HG02840 (cell line): ENCODE data around the gene ZC3H12C.
"Not testable (repeated sequence)": the region's sequence is repeated elsewhere in the genome, so short reads cannot be mapped to it uniquely, and the experiment has no call there.

Experiments used
- ATAC-seq: cut with Tn5 transposase; IDR thresholded peaks from one replicate; pipeline ENCODE4 v1.9.1; 2021; ENCODE audit warnings: mild to moderate bottlenecking, moderate library complexity, moderate number of reproducible peaks; ENCODE audit not compliant: unreplicated experiment, low FRiP score

The ZC3H12C gene

DNA sequence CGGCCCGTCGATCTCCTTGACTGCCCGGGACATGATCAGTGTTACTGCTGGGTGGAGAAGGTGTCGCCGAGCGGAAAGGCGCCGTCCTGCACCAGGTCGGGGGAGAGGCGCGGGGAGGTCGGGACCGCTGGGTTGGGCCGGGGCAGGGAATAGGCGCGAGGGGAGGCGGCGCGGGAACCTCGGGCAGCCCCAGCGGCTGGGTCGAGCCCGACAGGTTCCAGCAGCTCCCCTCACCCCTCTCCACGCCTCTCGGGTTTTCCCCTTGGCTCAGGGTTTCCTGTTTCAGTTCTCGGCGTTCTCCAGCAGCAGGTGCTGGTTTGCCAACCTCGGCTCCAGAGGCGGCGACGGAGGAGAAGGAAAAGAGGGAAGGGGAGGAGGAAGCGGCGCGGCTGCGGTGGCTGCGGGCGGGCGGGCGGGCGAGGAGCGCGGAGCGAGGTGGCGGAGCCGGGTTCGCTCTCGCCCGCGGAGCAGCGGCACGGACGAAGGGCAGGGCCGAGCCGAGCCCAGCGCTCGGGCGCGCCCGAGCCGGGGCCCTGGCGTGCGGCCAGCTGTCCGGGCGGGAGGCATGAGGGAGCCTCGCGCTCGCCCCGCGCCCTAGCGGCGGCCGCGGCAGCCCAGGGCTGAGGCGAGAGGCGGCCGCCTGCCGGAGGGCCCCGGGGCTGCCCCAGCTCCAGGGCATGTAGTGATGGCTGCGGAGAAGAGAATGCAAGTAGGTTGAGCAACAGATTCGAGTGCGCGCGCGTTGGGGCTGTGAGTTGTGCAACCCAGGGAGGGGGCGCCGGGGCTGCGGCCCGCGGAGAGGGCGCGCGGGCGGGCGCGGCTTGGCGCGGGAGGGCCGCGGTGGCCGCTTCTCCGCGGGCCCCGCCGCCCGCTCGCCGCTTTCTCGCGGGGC, at the start of gene ZC3H12C:
TSS of gene ZC3H12C (plus strand) at position 878 of the 892 bp plus-strand sequence. CDS start 20 bp downstream, outside the sequence.
- peak; percentile 56 for ATAC-seq

DNA sequence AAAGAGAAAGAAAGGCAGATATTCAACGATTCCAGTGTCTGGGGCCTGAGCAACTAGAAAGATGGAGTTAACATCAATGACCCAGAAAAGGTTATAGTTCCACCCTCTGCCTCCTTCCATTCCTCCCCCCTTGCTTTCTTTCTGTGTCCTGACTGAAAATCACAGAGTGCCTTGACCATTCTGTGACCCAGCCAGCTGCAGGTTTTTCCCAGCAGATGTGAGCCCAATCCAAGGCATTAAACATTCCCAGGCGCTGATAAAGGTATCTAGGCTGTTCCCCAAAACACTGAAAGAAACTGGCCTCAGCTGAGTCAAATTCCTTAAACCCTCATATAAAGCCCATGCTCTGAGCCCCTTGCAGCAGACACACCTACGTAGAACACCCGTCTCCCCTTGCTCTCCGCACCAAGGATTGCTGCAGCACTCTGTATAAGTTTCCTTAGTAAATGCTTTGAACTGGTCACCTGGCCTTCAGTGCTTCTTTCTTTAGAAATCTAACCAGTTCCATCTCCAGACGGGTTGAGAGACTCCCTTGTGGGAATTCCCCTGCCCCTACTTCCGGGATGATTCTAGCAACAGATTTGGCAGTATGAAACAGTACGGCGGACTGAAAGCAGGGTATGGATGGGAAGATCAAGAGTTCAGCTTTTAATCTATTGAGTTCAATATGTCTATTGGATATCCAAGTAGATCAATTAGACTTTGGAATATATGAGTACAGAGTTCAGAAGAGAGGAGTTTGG, 48.8 kb upstream of the ZC3H12C start:
- ATAC-seq = no peak

DNA sequence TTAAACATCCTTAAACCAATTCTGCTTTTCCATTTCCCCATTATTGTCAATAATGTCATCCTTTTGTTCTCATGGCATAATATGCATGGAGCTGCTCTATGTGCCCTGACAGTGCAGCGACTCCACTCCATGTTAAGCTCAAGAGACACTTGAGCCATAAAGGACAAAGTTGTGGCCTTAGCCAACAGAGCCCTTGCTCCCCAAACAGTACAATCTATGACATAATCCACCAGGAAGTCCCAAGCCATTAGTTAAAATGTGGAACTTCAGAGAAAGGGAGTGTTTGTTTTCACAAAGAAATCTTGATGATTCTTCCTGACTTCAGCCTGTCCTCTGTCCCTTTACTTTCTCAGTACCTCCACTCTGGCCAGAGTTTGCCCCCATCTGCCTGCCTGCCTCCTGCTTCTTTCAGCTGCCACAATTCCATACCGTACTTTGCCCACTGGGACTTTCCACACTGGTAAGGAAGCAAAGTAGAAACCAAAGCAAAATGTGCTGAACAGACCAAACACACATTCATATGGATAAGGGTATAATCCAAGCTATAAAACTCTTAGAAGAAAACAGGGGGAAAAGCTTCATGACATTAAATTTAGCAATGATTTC, 46.3 kb upstream of the ZC3H12C start:
- ATAC-seq = no peak

DNA sequence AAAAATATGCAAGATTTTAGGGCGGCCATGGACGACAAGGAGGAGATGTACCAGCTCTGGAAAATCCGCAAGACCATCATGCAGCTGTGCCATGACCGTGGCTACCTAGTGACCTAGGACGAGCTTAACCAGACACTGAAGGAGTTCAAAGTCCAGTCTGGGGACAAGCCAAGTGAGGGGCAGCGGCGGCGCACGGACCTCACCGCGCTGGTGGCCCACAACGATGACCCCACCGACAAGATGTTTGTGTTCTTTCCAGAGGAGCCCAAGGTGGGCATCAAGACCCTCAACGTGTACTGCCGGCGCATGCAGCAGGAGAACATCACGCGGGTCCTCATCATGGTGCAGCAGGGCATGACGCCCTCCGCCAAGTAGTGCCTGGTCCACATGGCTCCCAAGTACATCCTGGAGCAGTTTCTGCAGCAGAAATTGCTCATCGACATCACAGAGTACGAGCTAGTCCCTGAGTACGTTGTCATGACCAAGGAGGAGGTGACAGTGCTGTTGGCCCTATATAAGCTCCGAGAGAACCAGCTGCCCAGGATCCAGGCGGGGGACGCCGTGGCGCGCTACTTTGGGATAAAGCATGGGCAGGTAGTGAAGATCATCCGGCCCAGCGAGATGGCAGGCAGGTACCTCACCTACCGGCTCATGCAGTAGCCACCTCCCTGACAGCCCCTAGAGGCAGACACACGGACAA, 43.5 kb upstream of the ZC3H12C start:
- ATAC-seq = no peak

DNA sequence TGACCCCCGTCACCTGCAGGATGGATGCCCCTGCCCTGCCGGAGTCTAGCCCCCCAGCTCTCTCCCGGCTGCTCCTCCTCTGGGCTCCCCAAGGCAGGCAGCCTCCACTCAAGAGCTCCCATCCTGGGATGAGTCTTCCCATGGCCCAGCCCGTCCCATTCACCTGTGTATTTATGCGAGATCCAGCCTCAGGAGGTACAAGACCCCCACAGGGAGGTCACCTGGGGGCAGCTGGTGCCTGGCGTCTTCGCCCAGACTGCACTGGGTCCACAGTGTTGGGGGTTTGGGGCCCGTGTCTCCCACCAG, 43.0 kb upstream of the ZC3H12C start:
- ATAC-seq = no peak

DNA sequence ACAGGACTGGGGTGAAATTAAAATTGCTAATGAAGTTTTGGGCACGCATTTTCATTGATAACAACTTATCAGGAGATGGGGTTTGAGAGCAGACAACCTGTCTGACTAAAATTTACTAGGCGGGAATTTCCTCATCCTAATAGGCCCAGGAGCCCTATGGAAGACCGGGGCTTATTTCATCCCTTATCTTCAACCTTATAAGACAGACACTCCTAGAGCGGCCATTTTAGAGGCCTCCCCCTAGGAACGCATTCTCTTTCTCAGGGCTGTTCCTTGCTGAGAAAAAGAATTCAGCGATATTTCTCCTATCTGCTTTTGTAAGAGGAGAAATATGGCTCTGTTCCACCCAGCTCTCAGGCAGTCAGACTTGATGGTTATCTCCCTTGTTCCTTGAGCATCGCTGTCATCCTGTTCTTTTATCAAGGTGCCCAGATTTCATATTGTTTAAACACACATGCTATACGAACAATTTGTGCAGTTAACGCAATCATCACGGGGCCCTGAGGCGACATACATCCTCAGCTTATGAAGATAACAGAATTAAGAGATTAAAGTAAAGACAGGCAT, 39.3 kb upstream of the ZC3H12C start:
- no peak for ATAC-seq

DNA sequence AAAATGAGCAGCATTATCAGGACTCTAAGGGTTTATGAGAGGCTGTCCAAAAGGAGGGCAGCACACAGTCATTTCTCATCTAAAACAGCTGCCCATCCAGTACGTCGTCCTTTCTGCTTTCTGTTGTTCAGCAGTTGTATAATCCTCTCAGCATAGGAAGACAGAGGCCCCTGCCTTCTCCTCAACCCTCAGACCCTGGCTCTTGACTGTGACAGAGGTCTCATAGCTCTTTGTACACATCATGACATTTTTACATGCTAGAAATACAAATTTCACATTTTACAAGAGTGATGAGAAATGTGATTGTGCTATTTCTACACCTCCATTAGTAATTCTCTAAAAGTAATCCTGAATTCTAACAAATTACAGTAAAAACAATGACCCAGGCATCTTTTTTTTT, 36.2 kb upstream of the ZC3H12C start:
- ATAC-seq = no peak

DNA sequence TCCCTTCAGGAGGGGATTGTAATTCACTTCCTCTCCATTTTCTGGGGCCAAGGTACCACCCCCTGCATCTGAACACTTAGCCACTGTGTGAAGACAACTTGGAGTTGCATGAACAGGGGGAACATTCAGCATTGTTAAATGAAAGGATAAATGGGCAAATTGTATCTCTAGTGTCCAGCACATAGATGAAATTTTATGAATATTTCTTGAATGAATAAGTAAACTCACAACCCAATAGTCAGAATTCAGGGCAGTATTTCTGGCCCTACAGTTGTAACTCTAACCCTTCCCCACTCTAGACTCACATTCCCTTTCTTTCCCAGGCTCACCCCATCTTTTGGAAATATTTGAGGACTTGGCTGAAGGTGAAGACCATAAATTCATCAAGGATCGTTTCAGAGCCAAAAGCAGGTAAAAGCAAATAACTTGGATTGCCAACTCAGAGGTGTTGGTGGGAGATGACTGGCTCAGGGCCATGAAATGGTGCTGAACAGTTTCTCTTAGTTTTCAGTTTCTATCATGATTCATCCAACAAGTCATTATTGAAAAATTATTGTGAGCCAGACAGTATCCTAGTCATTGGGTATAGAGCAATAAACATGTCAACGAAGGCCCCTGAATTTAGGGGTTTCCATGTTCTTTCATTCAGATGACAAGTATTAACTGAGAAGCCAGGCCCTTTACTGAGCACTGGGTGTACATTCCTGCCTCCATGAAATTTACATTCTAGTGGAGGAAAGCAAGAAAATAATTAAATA, 33.3 kb upstream of the ZC3H12C start:
- no peak for ATAC-seq

DNA sequence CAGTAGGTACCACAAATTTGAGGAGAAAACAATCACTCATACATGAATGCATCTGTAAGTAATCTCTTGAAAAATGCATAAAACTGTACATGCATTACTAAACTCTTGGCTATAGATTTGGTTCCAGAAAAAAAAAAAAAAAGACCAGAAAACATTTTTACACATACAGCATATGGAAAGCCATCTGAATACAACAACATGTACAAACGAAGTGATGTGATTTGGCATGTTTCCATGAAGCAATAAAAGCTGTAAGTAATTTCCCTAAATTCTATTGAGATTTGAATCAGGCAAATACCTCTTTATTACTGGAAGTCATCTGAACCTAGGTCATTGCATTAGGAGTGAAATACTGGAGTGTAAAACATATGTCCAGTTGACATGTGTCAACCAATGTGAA, 31.9 kb upstream of the ZC3H12C start:
- no peak for ATAC-seq

DNA sequence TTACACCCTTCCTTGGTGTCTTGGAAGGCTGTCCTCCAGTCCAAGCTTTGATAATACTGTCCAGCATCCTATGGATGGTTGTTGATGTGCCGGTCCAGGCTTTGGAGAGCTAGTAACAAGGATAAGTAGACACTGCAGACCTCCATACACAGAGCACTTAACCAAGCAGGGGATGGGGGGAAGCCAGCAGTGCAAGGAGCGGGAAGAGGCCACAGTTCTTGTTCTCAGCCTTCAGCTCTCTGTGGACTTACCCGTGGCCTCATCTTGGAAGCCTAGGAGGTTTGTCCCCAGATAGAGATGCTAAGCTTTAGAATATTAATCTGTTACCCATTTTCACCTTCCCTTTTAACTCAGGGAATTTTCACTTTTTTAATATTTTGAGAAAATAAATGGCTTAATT, 30.9 kb upstream of the ZC3H12C start:
- ATAC-seq = no peak

DNA sequence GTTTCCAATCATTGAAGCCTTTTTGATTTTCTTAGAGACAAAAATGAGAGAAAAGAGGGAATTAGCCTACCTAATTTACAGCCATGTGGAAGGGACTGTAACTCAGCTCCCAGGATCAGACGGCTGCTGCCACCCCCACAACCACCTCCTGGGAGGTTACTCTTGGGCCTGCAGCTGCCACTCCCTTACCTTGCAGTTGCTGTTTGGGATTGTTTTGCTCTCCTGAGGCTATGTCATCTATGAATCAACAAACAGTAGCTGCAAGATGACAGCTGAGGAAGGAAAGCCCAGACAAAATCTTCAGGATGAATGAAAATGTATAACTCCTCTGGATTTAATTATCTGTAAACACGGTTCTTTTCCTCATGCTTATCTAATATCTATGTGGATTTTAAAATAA, 28.0 kb upstream of the ZC3H12C start:
- ATAC-seq = no peak

DNA sequence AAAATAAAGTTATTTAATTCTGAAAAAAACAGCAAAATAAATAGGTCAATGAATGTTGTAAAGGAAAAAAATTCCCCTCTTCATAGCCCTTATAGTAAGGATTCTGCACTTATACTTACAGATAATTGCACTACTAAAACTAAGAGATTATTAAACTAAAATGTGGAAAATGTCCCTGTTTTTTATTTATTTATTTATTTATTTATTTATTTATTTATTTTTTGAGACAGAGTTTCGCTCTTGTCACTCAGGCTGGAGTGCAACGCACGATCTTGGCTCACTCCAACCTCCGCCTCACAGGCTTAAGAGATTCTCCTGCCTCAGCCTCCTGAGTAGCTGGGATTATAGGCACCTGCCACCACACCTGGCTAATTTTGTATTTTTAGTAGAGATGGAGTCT, 25.2 kb upstream of the ZC3H12C start:
- not testable (repeated sequence) for ATAC-seq

DNA sequence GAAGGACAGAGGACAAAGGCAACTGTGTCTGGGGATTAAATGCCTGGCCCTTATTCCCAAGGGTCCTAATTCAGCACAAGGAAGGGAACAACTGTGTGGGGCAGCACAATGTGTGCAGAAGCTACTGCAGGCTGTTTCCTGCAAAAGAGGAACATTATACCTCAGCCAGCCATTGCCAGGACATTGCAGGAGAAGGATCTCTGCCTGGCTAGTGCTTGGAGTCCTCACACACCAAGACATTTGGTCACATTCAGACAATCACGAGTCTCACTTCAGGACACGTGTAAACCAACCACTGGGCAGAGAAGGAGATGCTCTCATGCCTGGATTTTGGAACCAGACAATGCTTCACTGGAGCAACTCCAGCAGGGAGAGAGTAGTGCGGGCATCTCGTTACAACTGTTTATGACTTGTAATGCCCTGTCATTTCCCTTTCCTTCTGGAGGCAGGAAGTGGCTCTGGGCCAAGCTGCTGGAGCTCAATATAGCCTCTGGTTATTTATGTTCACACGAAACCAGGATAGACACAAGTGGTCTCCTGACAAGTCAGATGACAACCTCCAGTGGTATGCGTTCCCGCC, 23.9 kb upstream of the ZC3H12C start:
- ATAC-seq = no peak

DNA sequence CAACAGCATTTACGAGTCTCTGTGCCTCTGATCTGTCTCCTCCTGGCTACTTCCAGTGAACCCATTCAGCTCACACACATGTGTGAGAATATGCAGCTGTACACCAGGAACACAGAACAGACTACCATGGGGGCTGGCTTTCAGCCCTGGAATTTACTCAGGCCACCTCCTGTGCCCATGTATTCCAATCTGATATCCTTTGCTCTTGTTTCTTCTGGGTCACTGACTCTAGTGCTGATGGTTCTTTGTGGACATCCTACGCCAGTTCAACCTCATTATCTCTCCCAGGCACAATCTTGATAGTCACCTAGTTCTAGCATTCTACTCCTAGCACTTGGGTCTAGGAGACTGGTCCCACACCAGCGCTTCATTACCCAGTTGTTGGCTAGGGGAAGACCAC, 23.0 kb upstream of the ZC3H12C start:
- ATAC-seq = no peak

DNA sequence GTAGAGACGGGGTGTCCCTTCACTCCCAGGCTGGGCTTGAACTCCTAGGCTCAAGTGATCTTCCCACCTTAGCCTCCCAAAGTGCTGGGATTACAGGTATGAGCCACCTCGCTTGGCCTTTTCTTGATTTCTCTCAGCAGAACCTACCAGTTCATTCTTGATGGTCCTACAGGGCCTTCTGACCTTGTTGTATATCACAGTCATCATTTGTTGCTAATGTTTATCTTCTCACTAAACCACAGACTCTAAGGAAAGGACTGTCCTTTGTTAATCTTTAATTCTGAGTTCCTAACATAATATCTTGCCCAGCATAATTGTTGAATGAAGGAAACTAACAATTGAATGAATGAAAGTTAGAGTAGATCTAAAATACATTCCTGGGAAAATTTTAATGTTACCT, 22.0 kb upstream of the ZC3H12C start:
- no peak for ATAC-seq

DNA sequence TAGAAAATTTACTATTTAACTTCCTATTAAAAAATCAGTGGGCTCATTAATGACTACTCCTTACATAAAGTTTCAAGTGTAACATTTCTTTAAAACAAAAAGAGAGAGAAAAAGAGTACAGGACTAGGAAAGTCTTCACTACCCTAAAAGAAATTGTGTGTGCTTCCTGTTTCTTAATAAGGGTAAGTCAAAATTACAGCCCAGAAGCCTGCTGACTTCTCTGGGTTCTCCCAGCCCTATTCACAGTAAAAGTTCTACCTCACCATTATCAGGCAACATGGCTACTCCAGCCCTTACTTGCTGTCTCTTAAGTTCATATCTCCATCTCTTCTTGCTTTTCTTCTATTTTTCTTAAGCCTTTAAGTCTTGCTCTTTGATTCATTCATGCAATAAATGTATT, 20.3 kb upstream of the ZC3H12C start:
- no peak for ATAC-seq

DNA sequence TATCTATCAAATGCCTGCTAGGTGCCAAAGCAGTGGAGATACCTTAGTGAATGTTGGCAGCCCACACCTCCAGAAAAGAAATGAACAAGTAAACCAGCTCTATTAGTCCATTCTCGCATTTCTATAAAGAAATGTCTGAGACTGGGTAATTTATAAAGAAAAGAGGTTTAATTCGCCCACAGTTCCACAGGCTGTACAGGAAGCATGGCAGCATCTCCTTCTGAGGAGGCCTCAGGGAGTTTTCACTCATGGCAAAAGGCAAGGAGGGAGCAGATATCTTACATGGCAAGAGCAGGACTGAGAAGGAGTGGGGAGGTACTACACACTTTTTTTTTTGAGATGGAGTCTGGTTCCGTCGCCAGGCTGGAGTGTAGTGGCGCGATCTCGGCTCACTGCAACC, 18.7 kb upstream of the ZC3H12C start:
- no peak for ATAC-seq

DNA sequence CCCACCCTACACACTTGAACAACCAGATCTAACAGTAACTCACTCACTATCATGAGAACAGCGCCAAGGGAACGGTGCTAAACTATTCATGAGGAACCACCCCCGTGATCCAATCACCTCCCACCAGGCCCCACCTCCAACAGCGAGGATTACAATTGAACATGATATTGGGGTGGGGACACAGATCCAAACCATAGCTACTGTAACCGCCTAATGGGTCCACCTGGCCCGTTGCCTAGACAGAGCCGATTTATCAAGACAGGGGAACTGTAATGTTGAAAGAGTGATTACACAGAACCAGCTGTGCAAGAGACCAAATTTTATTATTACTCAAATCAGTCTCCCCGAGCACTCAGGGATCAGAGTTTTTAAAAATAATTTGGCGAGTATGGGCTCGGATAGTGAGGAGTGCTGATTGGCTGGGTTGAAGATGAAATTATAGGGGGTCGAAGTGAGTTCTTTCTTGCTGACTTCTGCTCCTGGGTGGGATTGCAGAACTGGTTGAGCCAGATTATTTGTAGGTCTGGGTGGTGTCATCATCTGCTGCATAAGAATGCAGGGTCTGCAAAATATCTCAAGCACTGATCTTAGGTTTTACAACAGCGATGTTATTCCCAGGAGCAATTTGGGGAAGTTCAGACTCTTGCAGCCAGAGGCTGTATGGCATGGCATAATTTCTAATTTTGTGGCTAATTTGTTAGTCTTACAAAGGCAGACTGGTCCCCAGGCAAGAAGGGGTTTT, 17.9 kb upstream of the ZC3H12C start:
- no peak for ATAC-seq

DNA sequence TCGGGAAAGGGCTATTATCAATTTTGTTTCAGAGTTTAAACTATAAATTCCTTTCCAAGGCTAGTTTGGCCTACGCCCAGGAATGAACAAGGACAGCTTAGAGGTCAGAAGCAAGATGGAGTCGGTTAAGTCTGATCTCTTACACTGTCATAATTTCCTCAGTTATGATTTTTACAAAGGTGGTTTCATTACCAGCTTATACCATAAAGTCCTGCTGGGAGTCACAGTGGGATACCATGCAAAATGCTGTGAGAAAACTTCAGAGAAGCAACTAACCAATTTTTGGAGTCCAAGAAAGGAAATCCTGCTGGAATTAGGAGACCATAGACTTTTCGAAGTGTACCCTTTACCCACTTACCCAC, 17.4 kb upstream of the ZC3H12C start:
- no peak for ATAC-seq
